HG02571 (cell line): Measurements from ENCODE around the gene JARID2.
"Not testable (repeated sequence)": the region's sequence is repeated elsewhere in the genome, so short reads cannot be mapped to it uniquely, and the experiment has no call there.

ENCODE experiments used
- ATAC-seq: cut with Tn5 transposase; IDR thresholded peaks from one replicate; pipeline ENCODE4 v1.9.1; 2021; ENCODE audit warnings: mild to moderate bottlenecking, moderate library complexity; ENCODE audit not compliant: unreplicated experiment

Gene JARID2

DNA sequence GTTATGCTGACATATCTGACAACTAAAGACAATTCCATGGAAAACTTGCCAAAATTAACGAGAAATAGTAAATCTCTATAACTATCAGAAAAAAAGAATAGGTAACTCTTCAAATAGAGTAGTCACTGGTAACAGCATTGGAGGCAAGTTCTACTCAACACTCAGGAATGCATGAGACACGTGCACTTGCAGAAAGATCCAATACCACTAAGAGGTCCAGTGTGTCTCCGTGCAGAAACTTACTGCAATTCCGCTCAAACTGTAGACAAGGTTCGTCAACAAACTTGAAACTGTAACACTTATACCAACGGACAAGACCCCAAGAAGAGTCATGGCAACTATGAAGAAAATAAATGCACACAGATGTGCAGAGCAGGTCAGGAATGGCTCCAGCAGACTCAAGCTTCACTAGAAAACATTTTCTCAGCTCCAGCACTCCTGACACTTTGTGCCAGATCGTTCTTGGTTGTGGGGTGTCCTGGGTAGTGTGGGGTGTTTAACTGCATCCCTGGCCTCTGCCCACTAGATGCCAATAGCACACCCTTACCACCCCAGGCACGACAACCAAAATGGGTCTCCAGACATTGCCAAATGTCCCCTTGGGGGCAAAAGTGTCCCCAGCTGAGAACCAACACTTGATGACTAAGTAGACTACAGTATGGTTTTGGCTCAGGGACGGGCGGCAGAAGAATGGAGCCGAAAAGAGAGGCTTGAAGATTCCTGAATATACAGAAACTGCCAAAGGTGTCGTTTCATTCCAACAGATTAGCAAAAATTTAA lies 282.2 kb downstream of the JARID2 start:
- no peak for ATAC-seq

DNA sequence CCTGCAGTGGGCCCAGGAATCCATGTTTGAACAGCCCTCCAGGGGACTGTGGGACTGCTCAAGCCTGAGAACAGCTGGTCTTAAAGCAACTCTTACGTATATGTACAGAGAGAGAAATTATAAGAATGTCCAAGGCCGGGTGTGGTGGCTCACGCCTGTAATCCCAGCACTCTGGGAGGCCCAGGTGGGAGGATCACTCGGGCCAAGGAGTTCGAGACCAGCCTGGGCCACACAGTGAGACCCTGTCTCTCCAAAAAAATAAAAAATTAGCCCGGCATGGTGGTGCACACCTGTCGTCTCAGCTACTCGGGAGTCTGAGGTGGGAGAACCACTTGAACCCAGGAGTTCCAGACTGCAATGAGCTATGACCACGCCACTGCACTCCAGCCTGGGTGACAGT lies 283.0 kb downstream of the JARID2 start:
- ATAC-seq: no peak

DNA sequence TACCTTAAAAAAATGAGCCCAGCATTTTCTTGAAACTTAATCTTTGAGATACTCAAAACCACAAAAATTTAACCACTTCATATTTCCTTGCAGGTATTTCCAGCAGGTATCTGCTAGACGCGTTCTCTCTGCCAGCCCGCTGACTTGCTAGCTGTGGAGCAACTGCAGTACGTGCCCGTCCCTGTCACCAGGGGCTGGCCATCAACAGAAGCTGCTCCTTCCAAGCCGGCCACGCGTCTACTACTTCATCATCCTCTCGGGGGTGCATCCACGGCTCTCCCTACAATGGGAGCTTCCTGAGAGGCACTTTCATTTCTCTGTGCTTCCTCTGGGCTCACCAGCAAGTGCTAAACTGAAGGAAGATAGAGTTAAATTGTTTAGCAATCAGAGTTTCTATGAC lies 284.5 kb downstream of the JARID2 start:
- no peak for ATAC-seq

DNA sequence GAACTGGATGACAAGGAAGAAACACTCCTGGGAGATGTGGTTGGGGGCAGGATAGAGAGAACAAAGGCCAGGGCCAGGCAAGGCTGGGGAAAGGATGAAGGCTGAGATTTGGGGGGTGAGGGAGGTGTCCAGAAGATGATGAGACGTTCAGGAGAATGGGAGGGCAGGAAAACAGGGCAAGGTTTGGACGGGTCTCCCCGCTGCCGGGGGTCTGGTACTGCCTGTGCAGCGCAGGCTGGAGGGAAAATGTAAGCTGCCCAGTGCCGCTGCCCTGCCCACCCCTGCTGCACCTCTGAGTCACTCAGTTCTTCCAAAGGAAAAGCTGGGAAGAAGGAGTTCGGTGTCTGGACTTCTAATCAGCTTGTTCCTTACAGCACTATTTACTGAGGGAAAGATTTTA lies 286.1 kb downstream of the JARID2 start:
- ATAC-seq: no peak

DNA sequence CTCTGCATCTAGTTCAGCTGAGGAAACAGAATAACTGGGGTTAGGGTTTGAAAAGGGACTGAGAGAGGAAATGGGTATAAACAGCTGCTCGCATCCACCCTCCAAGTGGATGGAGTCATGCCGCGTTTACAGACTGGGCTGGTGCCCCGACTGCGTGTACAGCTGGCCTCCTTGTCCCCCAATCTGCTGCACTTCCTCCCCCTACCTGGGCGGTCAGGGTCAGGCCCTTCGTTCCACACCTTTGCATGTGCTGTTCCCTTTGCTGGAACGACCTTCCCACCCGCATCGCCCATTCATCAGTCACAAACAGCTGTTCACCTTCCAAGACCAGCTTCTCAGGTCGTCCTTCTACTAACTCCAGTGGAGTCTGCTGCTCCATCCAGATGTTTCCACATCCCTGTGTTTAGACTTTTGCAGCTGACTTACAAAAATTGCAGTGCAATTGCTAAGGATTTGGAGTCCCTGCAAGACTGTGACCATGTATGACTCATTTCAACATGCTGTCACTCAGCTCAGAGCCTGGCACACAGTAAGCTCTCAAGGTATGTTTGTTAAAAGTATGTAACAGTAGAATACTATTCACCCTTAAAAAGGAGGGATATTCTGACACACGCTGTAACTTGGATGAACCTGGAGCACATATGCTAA lies 287.6 kb downstream of the JARID2 start:
- ATAC-seq: no peak

DNA sequence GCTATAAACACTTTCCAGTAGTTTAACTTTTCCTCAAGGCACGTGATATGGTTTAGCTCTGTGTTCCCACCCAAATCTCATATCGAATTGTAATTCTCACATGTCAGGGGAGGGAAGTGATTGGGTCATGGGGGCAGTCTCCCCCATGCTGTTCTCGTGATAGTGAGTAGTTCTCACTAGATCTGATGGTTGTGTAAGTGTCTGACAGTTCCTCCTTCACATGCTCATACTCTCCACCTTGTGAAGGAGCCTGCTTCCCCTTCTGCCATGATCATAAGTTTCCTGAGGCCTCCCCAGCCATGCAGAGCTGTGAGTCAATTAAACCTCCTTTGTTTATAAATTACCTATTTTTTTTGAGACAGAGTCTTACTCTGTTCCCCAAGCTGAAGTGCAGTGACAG lies 289.1 kb downstream of the JARID2 start:
- ATAC-seq: no peak

DNA sequence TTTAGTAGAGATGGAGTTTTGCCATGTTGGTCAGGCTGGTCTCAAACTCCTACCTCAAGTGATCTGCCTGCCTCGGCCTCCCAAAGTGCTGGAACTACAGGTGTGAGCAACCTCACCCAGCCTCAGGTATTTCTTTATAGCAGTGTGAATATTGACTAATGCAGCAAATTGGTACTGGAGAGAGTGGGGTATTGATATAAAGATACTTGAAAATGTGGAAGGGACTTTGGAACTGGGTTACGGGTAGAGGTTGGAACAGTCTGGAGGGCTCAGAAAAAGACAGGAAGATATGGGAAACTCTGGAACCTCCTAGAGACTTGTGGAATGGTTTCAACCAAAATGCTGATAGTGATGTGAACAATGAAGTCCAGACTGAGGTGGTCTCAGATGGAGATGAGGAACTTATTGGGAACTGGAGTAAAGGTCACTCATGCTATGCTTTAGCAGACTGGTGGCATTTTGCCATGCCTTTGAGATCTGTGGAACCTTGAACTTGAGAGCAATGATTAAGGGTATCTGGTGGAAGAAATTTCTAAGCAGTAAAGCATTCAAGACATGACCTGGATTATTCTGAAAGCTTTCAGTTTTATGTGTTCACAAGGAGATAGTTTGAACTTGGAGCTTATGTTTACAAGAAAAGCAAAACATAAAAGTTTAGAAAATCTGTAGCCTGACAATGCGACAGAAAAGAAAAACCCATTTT lies 289.8 kb downstream of the JARID2 start:
- ATAC-seq: no peak

DNA sequence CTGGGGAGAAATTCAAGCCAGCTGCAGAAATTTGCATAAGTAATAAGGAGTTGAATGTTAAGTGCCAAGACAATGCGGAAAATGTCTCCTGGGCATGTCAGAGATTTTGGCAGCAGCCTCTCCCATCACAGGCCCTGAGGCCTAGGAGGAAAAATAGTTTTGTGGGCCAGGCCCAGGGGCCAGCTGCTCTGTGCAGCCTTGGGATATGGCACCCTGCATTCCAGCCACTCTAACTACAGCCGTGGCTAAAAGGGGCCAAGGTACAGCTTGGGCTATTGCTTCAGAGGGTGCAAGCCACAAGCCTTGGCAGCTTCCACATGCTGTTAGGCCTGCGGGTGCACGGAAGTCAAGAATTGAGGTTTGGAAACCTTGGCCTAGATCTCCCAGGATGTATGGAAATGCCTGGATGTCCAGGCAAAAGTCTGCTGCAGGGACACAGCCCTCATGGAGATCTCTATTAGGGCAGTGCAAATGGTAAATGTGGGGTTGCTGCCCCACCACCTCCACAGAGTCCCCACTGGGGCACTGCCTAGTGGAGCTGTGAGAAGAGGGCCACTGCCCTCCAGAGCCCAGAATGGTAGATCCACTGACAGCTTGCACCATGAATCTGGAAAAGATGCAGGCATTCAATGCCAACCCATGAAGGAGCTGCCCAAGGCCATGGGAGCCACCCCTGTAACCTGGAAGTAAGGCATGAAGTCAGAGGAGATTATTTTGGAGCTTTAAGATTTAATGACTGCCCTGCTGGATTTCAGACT lies 290.5 kb downstream of the JARID2 start:
- ATAC-seq: no peak

DNA sequence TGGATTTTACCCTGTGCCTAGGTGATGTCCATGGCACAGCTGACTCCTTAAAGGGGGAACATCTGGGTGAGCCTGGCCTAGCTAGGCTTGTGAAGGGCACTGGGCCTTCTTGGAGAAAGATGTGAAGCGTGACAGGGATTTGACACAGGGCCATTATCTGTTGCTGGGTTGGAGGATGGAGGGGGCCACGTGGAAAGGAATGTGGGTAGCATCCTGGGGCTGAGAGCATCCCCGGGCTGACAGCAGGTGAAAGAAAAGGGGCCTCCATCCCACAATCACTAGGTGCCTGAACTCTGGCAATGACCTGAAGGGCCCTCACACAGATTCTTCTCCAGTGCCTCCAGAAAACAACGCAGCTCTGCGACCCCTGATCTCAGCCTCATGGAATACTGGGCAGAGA lies 292.2 kb downstream of the JARID2 start:
- ATAC-seq: no peak

DNA sequence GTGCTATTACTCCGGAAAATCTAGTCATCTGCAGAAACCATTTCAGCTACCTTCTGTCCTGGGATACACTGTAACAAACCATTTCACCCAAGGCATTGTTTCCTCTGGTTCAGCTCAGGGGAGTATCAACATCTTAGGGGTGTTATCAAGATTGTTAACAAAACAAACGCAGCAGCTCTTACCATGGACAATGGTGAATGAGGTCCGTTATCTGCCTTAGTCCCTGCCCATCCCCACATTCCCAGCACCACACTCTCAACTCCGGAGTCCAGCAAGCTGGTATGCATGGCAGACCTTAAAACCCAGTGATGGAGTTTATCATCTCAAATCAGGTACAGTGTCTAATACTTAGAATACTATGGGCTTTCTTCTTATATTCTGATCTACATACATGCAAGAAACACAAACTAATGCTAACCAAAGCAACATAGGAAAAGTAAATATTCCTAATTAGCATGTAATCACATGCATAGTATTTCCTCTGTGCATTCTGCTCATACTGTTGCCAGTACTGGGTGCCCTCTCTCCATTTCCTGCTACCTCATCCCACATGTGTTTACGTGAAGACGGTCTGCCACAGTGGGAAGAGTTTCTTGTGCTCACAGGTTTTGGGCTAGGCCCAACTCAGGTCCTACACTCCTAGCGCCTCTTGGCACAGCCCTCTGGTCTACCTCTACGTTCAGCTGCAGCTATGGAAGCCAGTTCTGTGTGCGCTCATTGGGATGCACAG lies 293.1 kb downstream of the JARID2 start:
- ATAC-seq: no peak

DNA sequence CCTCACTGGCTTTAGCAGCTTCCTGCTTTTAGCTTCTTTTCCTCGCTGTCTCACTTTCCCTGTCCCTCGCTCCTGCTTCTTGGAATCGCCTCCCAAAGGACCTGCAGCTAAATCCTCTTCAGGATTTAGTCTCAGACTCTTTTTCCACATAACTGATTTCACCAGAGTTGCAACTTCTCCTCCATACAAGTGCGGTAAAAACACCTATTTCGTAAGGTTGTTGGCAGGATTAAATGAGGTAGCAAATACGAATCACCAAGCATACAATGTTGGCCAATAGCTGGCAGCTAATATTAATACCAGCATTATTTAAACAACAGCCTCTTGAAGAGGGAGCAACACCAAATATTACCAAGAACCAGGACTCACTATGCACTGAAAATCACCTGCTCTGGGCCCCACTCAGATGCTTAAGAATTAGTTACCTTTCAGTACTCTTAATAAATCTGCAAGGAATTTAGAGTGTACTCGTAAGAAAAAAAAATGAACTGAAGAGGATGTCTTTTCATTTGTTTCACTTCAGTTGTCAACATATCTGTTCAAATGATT lies 293.9 kb downstream of the JARID2 start:
- no peak for ATAC-seq

DNA sequence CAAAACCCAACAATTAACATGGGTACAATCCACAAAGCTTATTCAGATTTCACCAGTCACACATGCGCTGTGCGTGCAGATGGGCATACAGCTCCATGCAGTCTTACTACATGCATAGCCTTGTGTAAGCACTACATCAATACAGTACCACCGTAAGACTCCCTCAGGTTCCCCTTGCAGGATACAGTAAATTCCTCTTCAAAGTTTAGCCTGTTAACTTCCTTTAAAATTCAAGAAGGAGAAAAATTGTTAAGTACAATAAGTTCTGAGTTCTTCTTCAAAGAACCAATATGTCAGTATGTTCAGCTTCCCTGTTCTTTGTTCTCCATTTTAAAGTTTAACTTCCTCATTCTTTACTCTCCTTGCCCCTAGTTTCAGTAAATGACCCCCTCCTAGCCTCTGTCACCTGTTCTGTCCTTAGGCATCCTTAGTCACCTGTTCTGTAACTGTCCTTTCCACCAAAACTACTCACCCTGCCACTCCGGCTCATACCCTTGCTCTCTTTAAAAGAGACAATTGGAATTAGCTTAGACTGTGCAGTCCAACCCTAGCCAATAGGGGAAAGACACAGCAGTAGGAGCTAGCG lies 297.6 kb downstream of the JARID2 start:
- ATAC-seq: not testable (repeated sequence)

DNA sequence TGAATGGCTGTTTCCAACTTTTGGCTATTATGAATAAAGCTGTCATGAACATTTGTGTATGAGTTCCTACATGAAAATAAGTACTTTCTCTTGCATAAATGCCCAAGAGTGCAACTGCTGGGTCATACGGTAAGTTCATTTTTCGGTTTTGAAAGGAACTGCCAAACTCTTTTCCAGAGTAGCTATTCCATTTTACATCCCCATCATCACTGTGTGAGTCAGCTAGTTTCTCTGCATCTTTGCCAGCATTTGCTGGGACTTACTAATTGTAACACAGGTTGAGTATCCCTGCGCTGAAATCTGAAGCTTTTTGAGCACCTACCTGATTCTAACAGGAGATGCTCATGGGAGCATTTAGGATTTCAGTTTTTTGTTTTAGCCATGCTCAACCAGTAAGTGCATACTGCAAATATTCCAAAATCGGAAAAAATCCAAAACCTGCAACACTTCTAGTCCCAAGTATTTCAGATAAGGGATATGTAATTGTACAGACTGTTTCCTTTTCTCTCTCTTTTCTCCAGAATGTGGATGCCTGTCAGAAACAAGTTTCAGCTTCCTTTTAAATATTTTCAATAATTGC lies 298.5 kb downstream of the JARID2 start:
- no peak for ATAC-seq

DNA sequence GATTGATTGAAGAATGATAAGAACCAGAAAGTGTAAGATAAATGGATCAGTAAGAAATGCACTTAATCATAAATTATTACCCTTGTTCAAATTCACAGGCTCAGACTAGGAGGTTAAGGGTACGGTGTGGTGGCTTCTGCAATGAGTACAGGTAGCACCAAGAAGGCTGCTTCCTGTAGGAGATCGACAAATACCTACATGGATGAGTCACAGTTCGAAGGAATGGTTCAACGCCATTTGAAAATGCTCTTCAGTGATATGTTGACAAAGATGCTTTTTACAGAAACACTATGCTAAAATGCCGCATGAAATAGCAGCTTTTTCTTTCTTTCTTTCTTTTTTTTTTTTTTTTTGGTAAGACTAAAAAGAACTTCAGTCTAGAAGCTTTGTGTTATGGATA lies 300.7 kb downstream of the JARID2 start:
- no peak for ATAC-seq

DNA sequence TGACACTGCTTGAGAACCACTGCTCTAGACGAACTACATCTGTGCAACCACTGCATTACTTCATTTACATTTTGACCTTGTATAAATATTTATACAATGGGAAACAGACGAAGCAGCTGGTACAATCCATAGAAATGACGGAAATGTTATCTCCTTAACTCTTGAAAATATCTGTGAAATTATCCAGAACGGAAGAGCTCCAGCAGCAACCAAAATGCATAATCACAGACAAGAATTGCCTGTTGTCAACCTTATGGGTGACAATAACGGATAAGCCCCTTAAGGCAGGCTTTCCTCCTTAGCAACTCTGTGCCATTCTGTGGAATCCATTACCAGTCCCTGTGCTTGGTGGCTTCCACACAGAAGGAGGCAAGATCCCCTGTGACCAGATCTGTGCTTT lies 301.5 kb downstream of the JARID2 start:
- ATAC-seq: no peak

DNA sequence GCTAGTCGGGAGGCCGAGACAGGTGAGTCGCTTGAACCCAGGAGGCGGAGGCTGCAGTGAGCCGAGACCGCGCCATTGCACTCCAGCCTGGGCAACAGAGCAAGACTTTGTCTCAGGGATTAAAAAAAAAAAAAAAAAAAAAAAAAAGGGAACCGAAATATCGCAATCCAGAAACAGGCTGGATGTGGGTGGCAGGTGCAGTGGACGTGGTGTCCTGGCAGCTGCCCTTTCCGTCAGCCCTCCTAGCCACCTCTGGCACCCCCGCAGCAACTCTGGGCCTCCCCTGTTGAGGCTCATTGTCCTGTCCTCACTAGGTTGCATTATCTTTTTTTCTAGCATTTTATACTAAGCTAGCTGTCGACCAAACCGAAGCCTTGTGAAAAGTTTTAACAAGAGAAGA lies 303.5 kb downstream of the JARID2 start:
- no peak for ATAC-seq

DNA sequence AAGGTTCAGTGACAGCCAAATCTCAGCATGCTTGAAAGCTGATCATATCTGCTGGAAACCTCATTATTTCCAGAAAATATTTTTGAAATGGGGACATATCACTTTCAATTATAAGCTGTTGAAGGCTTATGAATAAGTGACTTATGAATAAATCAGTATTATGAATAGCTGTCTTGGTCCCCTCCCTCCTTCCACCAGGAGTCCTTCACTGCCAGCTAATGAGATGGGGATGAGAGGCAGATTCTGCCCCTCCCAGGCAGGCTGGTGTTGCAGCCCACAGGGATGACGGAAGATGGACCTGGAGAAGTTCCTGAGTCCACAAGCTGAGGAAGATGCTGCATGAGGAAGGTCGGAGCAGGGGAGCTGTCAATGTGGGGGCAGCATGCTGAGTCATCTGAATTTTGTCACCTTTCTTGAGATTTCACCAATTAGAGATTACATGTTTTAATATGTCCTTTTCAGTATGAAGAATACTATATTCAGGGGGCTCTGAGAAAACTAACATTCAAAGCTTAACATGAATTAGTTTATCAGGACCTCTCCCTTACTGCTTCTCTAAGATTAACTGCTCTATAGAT lies 304.8 kb downstream of the JARID2 start:
- no peak for ATAC-seq

DNA sequence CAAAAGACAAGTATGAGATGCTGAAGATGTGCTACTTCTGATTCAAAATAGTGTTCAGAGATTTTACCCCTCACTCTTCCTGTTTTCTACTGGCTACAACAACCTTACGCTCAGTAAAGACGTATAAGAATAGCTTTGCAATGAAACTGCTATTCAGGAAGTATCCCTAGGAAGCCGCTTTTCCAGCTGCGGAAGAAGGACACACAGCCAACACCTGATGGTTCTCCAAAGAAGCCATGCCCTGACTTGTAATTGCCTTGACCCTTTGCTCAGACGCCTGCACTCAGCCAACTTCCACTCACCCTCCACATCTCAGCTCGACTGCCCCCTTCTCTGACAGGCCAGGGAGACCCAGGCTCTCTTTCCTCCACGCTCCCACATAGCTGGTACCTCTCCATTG lies 305.4 kb downstream of the JARID2 start:
- no peak for ATAC-seq

DNA sequence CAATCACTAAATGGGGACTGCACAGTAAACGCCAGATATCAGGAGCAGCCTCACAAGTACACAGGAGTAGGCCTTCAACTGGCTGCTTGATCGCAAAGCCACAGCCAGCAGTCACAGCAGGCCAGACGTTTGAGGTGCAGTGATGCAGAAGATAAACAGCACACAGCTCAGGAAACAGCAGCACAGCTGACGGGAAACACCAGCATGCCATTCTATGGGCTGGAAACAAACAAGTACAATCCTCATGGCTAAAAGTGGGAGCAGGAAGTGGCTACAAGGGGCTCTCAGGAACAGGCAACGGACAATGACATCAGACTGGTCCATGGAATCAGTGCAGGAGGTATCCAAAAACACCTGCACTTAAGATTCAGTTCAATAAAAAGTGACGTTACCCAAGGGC lies 305.9 kb downstream of the JARID2 start:
- no peak for ATAC-seq
